GM19351 (cell line): Measurements from ENCODE around the gene CAPN2.

Source experiments
- ATAC-seq: cut with Tn5 transposase; IDR thresholded peaks from one replicate; pipeline ENCODE4 v1.9.1; 2021; ENCODE audit warnings: mild to moderate bottlenecking, moderate library complexity; ENCODE audit not compliant: unreplicated experiment

Gene CAPN2

DNA sequence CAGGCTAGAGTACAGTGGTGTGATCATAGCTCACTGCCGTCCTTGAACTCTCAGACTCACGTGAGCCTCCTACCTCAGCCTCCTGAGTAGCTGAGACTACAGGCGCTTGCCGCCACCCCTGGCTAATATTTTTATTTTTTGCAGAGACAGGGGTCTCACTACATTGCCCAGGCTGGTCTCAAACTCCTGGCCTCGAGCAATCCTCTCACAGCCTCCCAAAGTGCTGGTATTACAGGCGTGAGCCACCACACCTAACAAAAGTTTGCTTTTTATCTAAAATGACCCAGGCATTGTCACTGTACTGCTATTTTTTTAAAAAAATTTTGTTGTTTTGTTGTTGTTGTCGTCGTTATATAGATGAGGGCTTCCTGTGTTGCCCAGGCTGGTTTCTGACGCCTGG, 46.4 kb downstream of the CAPN2 start:
- ATAC-seq: no peak

GRCh38 chr1:223759273-223759672, 46.9 kb downstream of the CAPN2 start:
- ATAC-seq: no peak

GRCh38 chr1:223760833-223761232, 48.5 kb downstream of the CAPN2 start:
- ATAC-seq: no peak

DNA sequence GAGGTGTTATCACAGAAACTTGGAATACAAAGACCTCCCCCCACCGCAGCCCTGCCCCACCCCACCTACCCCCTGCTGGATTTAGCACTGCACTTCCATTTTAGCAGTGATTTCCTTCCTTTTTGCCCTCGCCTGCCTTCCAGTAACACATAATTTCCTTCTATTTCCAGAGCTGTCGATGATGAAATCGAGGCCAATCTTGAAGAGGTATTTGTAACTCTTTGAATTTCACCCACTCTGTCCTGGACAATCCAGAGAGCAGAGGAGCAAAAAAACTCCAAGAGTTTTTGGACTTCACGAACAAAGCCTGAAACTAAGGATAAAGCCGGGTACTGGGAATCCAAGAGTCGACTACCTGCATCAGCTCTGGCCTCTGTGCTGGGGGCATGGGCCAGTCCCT, 49.1 kb downstream of the CAPN2 start:
- no peak for ATAC-seq

DNA sequence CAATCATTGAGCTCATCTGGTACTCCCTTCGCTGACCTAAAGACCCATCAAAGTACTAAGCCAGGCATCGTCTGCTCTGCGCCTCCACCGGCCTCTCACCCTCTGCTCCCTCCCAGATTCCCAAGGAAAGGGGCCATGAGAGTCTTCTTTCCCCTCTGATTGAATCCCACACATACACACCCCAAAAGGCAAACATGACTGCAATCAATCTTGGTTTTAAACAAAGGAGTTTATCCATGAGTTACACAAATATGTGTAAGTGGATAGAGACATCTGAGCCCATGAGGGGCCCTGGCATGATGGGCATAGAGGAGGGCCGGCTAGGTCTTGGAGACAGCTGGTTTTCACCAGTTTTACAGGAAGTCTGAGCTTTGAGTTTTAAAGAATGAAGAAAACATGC, 50.9 kb downstream of the CAPN2 start:
- no peak for ATAC-seq

DNA sequence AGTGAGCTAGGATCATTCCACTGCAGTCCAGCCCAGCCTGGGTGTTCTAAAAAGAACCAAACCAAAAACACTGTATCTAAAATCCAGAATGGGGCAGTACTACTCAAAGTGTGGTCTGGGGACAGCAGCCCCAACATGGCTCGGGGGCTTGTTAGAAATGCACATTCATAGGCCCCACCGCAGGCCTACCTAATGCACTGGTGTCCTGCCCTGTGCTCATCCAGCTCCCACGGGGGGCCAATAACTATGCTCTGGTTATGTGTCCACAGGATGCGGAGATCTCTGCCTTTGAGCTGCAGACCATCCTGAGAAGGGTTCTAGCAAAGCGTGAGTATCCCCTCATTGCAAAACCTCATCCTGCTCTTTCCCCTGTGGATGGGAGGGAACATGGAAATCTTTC, 51.5 kb downstream of the CAPN2 start:
- ATAC-seq: no peak

- ATAC-seq: no peak
Measured at GRCh38 chr1:223765036-223765718, 52.8 kb downstream of the CAPN2 start.

DNA sequence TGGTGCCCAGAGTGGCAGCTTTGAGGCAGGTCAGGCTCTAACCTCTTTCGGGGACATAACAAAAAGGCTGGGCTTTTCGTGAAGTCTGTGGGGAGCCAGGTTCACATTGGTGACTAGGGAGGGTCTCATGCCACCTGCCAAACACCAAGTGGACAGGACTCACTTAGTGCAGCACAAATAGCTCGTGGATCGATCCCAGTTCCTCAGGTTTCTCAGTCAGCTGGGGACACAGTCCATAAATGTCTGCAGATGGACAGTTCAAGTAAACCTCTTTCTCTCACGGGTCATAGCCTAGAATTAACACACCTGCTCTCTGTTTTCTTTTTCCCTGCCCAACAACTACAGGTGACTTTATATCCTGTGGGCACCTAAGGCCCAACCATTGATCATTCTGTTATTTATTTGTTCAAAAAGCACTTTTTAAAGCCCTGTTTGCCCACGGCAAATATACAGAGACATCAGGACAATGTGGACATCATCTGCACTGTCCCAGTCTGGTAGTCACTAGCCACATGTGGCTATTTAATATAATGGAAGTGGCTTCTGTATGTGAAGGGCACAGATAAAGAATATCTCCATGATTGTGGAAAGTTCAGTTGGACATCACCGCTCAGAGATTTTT, 53.5 kb downstream of the CAPN2 start:
- no peak for ATAC-seq

DNA sequence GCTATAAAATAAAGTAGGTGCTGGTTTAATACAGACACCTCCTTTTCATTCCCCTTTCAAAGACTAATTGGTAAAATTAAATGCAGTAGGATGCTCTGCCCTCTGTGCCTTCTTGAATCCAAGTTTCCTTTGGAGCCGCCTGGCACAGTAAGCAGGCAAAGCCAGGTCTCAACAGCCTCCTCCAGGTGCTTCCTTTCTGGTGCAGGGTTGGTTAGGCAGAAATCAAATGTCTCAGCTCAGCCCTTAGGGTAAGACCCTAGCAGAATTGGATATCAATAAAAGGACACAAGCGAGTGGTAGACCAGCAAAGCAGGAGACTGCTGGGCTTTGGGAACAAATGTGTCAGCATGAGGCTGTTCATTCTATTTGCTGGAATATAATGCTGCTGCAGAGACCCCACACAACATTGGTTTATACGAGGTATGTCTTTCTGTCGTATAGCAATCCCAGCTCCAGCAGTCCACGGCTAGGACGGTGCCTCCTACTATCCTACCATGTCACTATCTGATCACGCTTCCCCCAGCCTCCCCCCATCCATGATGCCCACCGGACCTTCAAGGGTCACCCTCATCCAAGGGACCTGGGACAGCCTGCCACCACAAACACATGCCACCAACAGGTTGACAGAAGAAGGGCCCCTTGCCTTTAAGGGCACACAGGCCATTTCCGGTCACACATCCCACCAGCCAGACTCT, 58.4 kb downstream of the CAPN2 start:
- ATAC-seq: no peak

GRCh38 chr1:223771469-223771813, 59.1 kb downstream of the CAPN2 start:
- peak; percentile 61 for ATAC-seq

GRCh38 chr1:223771814-223772770, 59.8 kb downstream of the CAPN2 start:
- peak; percentile 33 for ATAC-seq

GRCh38 chr1:223772771-223773160, 60.4 kb downstream of the CAPN2 start:
- no peak for ATAC-seq

GRCh38 chr1:223774134-223774814, 61.9 kb downstream of the CAPN2 start:
- no peak for ATAC-seq

DNA sequence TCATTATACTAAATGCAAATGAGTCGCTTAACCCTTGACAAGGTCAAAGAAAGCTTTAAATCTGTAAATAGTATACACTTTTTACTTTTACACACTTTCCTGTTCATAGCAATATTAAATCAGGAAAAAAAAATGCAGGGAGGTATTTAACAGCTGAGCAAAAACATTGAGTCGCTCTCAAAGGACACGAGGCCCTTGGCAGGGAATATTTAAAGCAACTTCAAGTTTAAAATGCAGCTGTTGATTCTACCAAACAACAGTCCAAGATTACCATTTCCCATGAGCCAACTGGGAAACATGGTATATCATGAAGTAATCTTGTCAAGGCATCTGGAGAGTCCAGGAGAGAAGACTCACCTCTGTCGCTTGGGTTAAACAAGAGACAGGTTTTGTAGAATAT, 62.7 kb downstream of the CAPN2 start:
- ATAC-seq: no peak

- ATAC-seq: no peak
Measured at GRCh38 chr1:223775711-223776074, 63.4 kb downstream of the CAPN2 start.

DNA sequence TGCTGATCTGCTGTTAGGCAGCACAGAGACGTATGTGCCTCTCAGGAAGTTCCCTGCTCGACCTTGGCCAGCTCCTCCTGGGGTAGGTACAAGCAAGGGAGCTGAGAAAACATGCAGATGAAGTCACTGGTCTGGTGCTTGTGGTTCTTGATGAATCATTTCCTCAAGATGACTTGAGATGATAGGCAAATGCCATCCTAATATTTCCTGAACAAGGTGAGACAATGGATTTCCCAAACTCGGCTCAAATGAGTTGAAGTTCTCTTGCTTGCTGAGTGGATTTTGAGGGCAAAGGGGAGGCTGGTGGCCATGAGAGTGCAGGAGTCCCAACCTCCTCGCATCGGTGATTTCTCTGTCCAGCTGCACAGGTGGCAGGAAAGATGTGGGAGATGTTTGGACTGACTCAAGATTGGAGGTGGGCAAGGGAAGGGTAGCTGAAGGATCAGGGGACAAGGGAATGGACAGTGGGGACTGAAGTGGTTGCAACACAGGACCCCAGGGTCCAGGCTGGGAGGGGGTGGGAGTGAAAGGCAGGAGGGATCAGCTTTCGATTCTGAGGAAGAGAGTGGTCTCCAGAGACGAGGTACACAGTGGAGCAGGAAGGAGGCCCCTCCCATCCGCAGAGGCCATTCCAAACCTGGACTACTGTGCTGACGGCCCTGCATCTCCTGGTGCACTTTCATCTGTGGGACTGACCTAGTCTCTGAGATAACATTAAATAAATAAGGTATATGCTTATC, 63.9 kb downstream of the CAPN2 start:
- no peak for ATAC-seq

DNA sequence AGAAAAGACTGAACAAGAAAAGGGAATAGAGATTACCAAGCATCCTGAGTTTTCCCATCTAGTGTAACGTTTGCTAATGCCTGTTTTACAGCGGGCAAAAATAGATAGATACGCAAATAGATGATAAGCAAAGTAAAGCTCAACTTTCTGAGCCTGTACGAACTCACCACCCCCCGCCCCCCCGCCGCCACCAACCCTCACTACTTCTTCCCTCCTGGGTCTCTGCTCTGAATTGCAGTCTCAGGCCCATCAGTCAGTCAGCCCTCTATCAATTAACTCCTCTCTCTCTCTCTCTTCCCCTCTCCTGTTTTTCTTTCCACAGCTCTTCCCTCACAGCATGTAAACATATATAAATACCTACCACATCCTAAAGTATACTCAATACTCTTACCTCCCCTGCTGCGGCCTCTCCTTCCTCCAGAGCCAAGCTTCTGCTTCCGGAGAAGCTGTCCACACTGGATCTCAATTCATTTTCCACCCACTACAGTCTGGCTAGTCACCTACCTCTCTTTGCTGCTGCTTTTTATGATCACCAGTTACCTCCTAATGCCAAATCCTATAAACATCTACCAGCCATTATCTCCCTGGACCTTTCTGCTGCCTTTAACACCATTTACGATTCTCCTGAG, 64.6 kb downstream of the CAPN2 start:
- no peak for ATAC-seq

- ATAC-seq: no peak
Measured at GRCh38 chr1:223780318-223780717, 68.0 kb downstream of the CAPN2 start.

DNA sequence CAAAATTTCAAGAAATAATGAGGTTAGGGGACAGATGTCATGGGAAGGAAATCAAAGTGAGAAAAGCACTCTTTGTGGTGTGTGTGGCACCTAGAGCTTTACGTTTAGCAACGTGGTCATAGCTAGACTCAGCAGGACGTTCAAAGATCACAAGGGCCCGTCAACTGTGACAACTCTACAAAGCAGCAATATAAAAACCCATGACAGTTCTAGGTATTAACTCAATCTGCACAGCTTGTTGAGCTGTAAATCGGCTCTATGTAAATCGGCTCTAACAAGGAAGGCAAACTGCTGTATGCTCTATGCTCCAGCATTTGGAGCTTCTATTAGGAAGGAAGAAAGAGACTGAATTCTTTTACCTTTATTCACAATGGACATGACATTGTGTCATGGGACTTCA, 68.6 kb downstream of the CAPN2 start:
- no peak for ATAC-seq

DNA sequence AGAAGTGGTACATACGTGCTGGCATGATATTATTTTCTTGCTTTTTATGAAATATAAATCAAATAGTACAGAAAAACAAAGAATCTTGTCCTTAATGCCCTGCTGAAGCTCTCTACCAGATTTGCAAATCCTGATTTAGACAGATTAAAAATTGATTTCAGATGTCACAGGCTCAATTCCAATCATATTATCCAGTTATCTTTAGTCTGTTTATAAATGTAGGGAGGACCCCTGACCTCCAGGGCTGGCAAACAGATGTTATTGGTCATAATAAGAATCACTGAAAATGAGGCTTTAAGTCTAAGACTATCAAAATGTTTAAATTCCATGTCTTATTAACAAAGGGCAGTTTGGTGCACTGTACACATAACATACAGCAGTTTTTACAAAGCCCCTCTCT, 71.3 kb downstream of the CAPN2 start:
- no peak for ATAC-seq
